Upper lobe of left lung (tissue), 4 donors: ENCODE data around the gene HLA-DPA1.

Experiments
- CTCF ChIP-seq, 6 experiments: fragments of 450-650 bp in 4 of 6; fragments of 200-600 bp in 2 of 6; sonication (generic) in 2 of 6; IDR thresholded peaks; one replicate each; pipeline ENCODE4 v1.5.1; 2016 to 2019; ENCODE audit warnings: antibody characterized with exemption in 6 of 6
- EP300 ChIP-seq, 4 donors: sonication (generic); formaldehyde crosslinking; IDR thresholded peaks; one replicate each; pipeline ENCODE4 v1.5.1; 2017; ENCODE audit warnings: antibody characterized with exemption in 4 of 4, control low read depth in 2 of 4
- POLR2A ChIP-seq, 4 donors: fragments of 450-650 bp; IDR thresholded peaks; one replicate each; pipeline ENCODE4 v1.5.1; 2016 to 2017; ENCODE audit warnings: antibody characterized with exemption in 4 of 4, mild to moderate bottlenecking in 2 of 4
- POLR2AphosphoS5 ChIP-seq, 2 donors: sonication (generic); formaldehyde crosslinking; IDR thresholded peaks; one replicate each; pipeline ENCODE4 v1.5.1; 2017; ENCODE audit warnings: antibody characterized with exemption in 2 of 2

GRCh38 chr6:33021917-33022316, 51.5 kb downstream of the HLA-DPA1 start:
- TF ChIP-seq POLR2A (IDR thresholded peaks at IDR 0.05) (no peak), CTCF (IDR thresholded peaks at IDR 0.05) (no peak), POLR2AphosphoS5 (IDR thresholded peaks at IDR 0.05) (no peak), EP300 (IDR thresholded peaks at IDR 0.05) (no peak)
